Activated T-helper 2 cell treated with anti-CD3 and anti-CD28 coated beads, Interferon-gamma antibody, Interleukin-2, Interleukin-4, amounts not matched to agents 10 μg/mL and 5 μg/mL and 100 μg/mL, durations not matched to agents 14 hours and 24 hours and 36 hours (primary cell): ENCODE results near the gene ISCA1. TPM values are rescaled to one million over a fixed set of nuclear protein-coding genes. Genes with fewer than 3 reads are reported as not detected.
"Not testable (repeated sequence)": the region's sequence is repeated elsewhere in the genome, so short reads cannot be mapped to it uniquely, and the experiment has no call there.

ENCODE experiments used
- DNase-seq: peaks from one replicate; pipeline ENCODE4 v3.0.0; 2021; ENCODE audit warnings: low spot score
- H3K27ac Mint-ChIP-seq: one replicate; pipeline ENCODE4 v1.8.0; 2021; ENCODE audit warnings: mixed read lengths
- H3K27me3 Mint-ChIP-seq: one replicate; pipeline ENCODE4 v1.8.0; 2021; ENCODE audit warnings: low read depth, mixed read lengths
- H3K36me3 Mint-ChIP-seq: one replicate; pipeline ENCODE4 v1.8.0; 2021; ENCODE audit warnings: low read depth, mixed read lengths
- H3K4me1 Mint-ChIP-seq: one replicate; pipeline ENCODE4 v1.8.0; 2021; ENCODE audit warnings: low read depth, mixed read lengths
- H3K4me3 Mint-ChIP-seq: one replicate; pipeline ENCODE4 v1.8.0; 2021; ENCODE audit warnings: low read depth, mild to moderate bottlenecking, moderate library complexity, mixed read lengths
- H3K9me3 Mint-ChIP-seq: one replicate; pipeline ENCODE4 v1.8.0; 2021; ENCODE audit warnings: mixed read lengths
- intact Hi-C: fragments of 100-400 bp; cut with micrococcal nuclease; formaldehyde crosslinking; loops from one replicate; pipeline ENCODE4 v1.15.1; 2023
- total RNA-seq: library from RNA; stranded (reverse); gene quantifications from 2 replicates; pipeline ENCODE4 v1.2.3, GENCODE V29; 2022

Gene ISCA1
- total RNA-seq, 1 donor from 2014 or later: 28.9 TPM

GRCh38 chr9:86304236-86304730, 21.9 kb upstream of the ISCA1 start:
- H3K4me3 Mint-ChIP-seq: peak overlapping the region; percentile 21
- intact Hi-C loops: no loop called here

GRCh38 chr9:86303316-86303975, 21.1 kb upstream of the ISCA1 start:
- intact Hi-C loops: loop anchor here (2.0 kb wide), 2 partner anchors 21 to 49 kb away; partner anchors contain the start of gene ISCA1
- peak overlapping the region; percentile 95 for H3K27ac Mint-ChIP-seq
- DNase-seq: peak; percentile 26
- H3K27me3 Mint-ChIP-seq: no peaks in the 10 kb centered on the region
- peaks cover 48% of the 10 kb centered on the region for H3K4me1 Mint-ChIP-seq
- peaks cover 85% of the 10 kb centered on the region for H3K36me3 Mint-ChIP-seq
- H3K4me3 Mint-ChIP-seq: peak overlapping the region; percentile 64
- H3K9me3 Mint-ChIP-seq: no peaks in the 10 kb centered on the region

More at GRCh38 chr9:86304236-86304730, 21.9 kb upstream of the ISCA1 start:
- H3K36me3 Mint-ChIP-seq: peaks cover 80% of the 10 kb centered on the region
- no peaks in the 10 kb centered on the region for H3K9me3 Mint-ChIP-seq
- H3K4me1 Mint-ChIP-seq: peaks cover 41% of the 10 kb centered on the region
- no peaks in the 10 kb centered on the region for H3K27me3 Mint-ChIP-seq
- peak overlapping the region; percentile 95 for H3K27ac Mint-ChIP-seq
- no peak for DNase-seq

- DNase-seq: no peak
- intact Hi-C loops: loop anchor here (2.0 kb wide), 2 partner anchors 19 to 51 kb away; partner anchors contain the start of gene ISCA1
- Mint-ChIP-seq H3K36me3 (peaks cover 85% of the 10 kb centered on the region), H3K9me3 (no peaks in the 10 kb centered on the region), H3K4me1 (peaks cover 54% of the 10 kb centered on the region), H3K27me3 (no peaks in the 10 kb centered on the region), H3K4me3 (no peak overlapping the region), H3K27ac (peak overlapping the region; percentile 67)
Measured at GRCh38 chr9:86301686-86302085, 19.3 kb upstream of the ISCA1 start.

- Mint-ChIP-seq H3K9me3 (no peaks in the 10 kb centered on the region), H3K36me3 (peaks cover 85% of the 10 kb centered on the region), H3K27me3 (no peaks in the 10 kb centered on the region), H3K4me3 (no peak overlapping the region), H3K27ac (no peak overlapping the region), H3K4me1 (peaks cover 55% of the 10 kb centered on the region)
- DNase-seq: no peak
- intact Hi-C loops: no loop called here
Measured at GRCh38 chr9:86300701-86301100, 18.4 kb upstream of the ISCA1 start.

GRCh38 chr9:86298873-86299272, 16.5 kb upstream of the ISCA1 start:
- H3K27ac Mint-ChIP-seq: peak overlapping the region; percentile 49
- no peaks in the 10 kb centered on the region for H3K9me3 Mint-ChIP-seq
- no peak overlapping the region for H3K4me3 Mint-ChIP-seq
- DNase-seq: no peak
- peaks cover 42% of the 10 kb centered on the region for H3K4me1 Mint-ChIP-seq
- H3K27me3 Mint-ChIP-seq: no peaks in the 10 kb centered on the region
- peaks cover 79% of the 10 kb centered on the region for H3K36me3 Mint-ChIP-seq
- intact Hi-C loops: loop anchor here (2.0 kb wide), 1 partner anchor 42 kb away; no protein-coding TSS in a partner anchor

GRCh38 chr9:86290341-86290740, 8.0 kb upstream of the ISCA1 start:
- intact Hi-C loops: not testable (repeated sequence)

GRCh38 chr9:86288499-86289198, 6.3 kb upstream of the ISCA1 start:
- no peak overlapping the region for H3K27ac Mint-ChIP-seq
- intact Hi-C loops: no loop called here
- DNase-seq: no peak

More at GRCh38 chr9:86290341-86290740, 8.0 kb upstream of the ISCA1 start:
- not testable (repeated sequence) for H3K9me3 Mint-ChIP-seq, H3K27me3 Mint-ChIP-seq, DNase-seq, H3K4me1 Mint-ChIP-seq, H3K4me3 Mint-ChIP-seq, H3K27ac Mint-ChIP-seq
- H3K36me3 Mint-ChIP-seq: peaks cover 38% of the 10 kb centered on the region

GRCh38 chr9:86287013-86287412, 4.7 kb upstream of the ISCA1 start:
- intact Hi-C loops: no loop called here
- Mint-ChIP-seq H3K9me3 (no peaks in the 10 kb centered on the region), H3K4me3 (no peak overlapping the region), H3K4me1 (peaks cover 17% of the 10 kb centered on the region), H3K27me3 (no peaks in the 10 kb centered on the region), H3K36me3 (peaks cover 28% of the 10 kb centered on the region), H3K27ac (no peak overlapping the region)
- no peak for DNase-seq

More at GRCh38 chr9:86288499-86289198, 6.3 kb upstream of the ISCA1 start:
- no peaks in the 10 kb centered on the region for H3K9me3 Mint-ChIP-seq
- H3K36me3 Mint-ChIP-seq: peaks cover 28% of the 10 kb centered on the region
- H3K4me1 Mint-ChIP-seq: peaks cover 9% of the 10 kb centered on the region
- no peak overlapping the region for H3K4me3 Mint-ChIP-seq
- H3K27me3 Mint-ChIP-seq: no peaks in the 10 kb centered on the region

GRCh38 chr9:86286278-86286677, 3.9 kb upstream of the ISCA1 start:
- DNase-seq: no peak
- intact Hi-C loops: no loop called here
- Mint-ChIP-seq H3K9me3 (no peaks in the 10 kb centered on the region), H3K4me1 (peaks cover 20% of the 10 kb centered on the region), H3K27ac (no peak overlapping the region), H3K36me3 (peaks cover 30% of the 10 kb centered on the region), H3K4me3 (no peak overlapping the region), H3K27me3 (no peaks in the 10 kb centered on the region)

- H3K4me3 Mint-ChIP-seq: no peak overlapping the region
- H3K27me3 Mint-ChIP-seq: no peaks in the 10 kb centered on the region
- intact Hi-C loops: no loop called here
- no peak for DNase-seq
- H3K9me3 Mint-ChIP-seq: no peaks in the 10 kb centered on the region
- peaks cover 33% of the 10 kb centered on the region for H3K36me3 Mint-ChIP-seq
- peaks cover 25% of the 10 kb centered on the region for H3K4me1 Mint-ChIP-seq
- H3K27ac Mint-ChIP-seq: no peak overlapping the region
Measured at GRCh38 chr9:86285261-86285660, 2.9 kb upstream of the ISCA1 start.

- Mint-ChIP-seq H3K9me3 (no peaks in the 10 kb centered on the region), H3K4me1 (peaks cover 38% of the 10 kb centered on the region)
Measured at GRCh38 chr9:86282979-86283535, 719 bp upstream of the ISCA1 start.

GRCh38 chr9:86281593-86282076, 703 bp downstream of the ISCA1 start:
- H3K9me3 Mint-ChIP-seq: no peaks in the 10 kb centered on the region
- peaks cover 32% of the 10 kb centered on the region for H3K36me3 Mint-ChIP-seq
- H3K4me1 Mint-ChIP-seq: peaks cover 40% of the 10 kb centered on the region
- intact Hi-C loops: loop anchor here (1.0 to 2.0 kb wide), 5 partner anchors 21 to 539 kb away; partner anchors contain the start of genes GOLM1, NAA35 and TUT7
- no peaks in the 10 kb centered on the region for H3K27me3 Mint-ChIP-seq
- H3K4me3 Mint-ChIP-seq: peak overlapping the region; percentile 95
- no peak for DNase-seq
- peak overlapping the region; percentile 86 for H3K27ac Mint-ChIP-seq

More at GRCh38 chr9:86282979-86283535, 719 bp upstream of the ISCA1 start:
- intact Hi-C loops: loop anchor here (1.0 to 2.0 kb wide), 5 partner anchors 20 to 540 kb away; partner anchors contain the start of genes GOLM1, NAA35 and TUT7
- no peak for DNase-seq
- Mint-ChIP-seq H3K4me3 (peak overlapping the region; percentile 95), H3K36me3 (peaks cover 38% of the 10 kb centered on the region), H3K27me3 (no peaks in the 10 kb centered on the region), H3K27ac (peak overlapping the region; percentile 99)
